HEK293T (cell line): ENCODE data around the gene SLC37A2.
"Not testable (repeated sequence)": the region's sequence is repeated elsewhere in the genome, so short reads cannot be mapped to it uniquely, and the experiment has no call there.

Experiments
- CTCF ChIA-PET: fragments of 350-600 bp; formaldehyde crosslinking; extraction: SDS; loops from one replicate; lab custom pipeline; 2021; ENCODE audit warnings: antibody characterized with exemption, inconsistent platforms; lab: Yijun Ruan, JAX
- POLR2A ChIA-PET: fragments of 350-600 bp; formaldehyde crosslinking; extraction: SDS; loops from one replicate; lab custom pipeline; 2020; ENCODE audit warnings: antibody characterized with exemption, inconsistent platforms; lab: Yijun Ruan, JAX
- DNase-seq: peaks from one replicate; pipeline ENCODE4 v3.0.0; 2012; ENCODE audit warnings: mixed read lengths; ENCODE audit errors: extremely low spot score
- ARNT ChIP-seq: fragments of 450-650 bp; IDR thresholded peaks from 2 replicates; pipeline ENCODE4 v1.6.1; 2017; ENCODE audit warnings: mild to moderate bottlenecking
- BHLHE40 ChIP-seq: fragments of 450-650 bp; IDR thresholded peaks from 2 replicates; pipeline ENCODE4 v1.6.1; 2016; ENCODE audit warnings: mild to moderate bottlenecking, moderate library complexity, borderline replicate concordance
- CTBP1 ChIP-seq: fragments of 450-650 bp; IDR thresholded peaks from 2 replicates; pipeline ENCODE4 v1.6.1; 2016; ENCODE audit warnings: borderline replicate concordance
- ELF4 ChIP-seq: fragments of 450-650 bp; IDR thresholded peaks from 2 replicates; pipeline ENCODE4 v1.6.1; 2017; ENCODE audit warnings: antibody characterized with exemption
- FOXA1 ChIP-seq: fragments of 450-650 bp; IDR thresholded peaks from 2 replicates; pipeline ENCODE4 v1.6.1; 2016; ENCODE audit warnings: mild to moderate bottlenecking
- FOXK2 ChIP-seq: fragments of 450-650 bp; IDR thresholded peaks from 2 replicates; pipeline ENCODE4 v1.6.1; 2016; ENCODE audit warnings: mild to moderate bottlenecking
- FOXM1 ChIP-seq: fragments of 450-650 bp; IDR thresholded peaks from 2 replicates; pipeline ENCODE4 v1.6.1; 2017; ENCODE audit warnings: mild to moderate bottlenecking, borderline replicate concordance
- HDGF ChIP-seq: fragments of 450-650 bp; IDR thresholded peaks from 2 replicates; pipeline ENCODE4 v1.6.1; 2017; ENCODE audit warnings: antibody characterized with exemption, borderline replicate concordance
- L3MBTL2 ChIP-seq: fragments of 450-650 bp; conservative IDR thresholded peaks from 2 replicates; pipeline ENCODE4 v1.6.1; 2016; ENCODE audit warnings: mild to moderate bottlenecking
- LEF1 ChIP-seq: fragments of 450-650 bp; IDR thresholded peaks from 2 replicates; pipeline ENCODE4 v1.6.1; 2017; ENCODE audit warnings: mild to moderate bottlenecking, borderline replicate concordance
- NFRKB ChIP-seq: fragments of 450-650 bp; IDR thresholded peaks from 2 replicates; pipeline ENCODE4 v1.6.1; 2016; ENCODE audit warnings: mild to moderate bottlenecking, moderate library complexity
- PKNOX1 ChIP-seq: fragments of 450-650 bp; IDR thresholded peaks from 2 replicates; pipeline ENCODE4 v1.6.1; 2016
- SP1 ChIP-seq: fragments of 450-650 bp; IDR thresholded peaks from 2 replicates; pipeline ENCODE4 v1.6.1; 2017
- SUZ12 ChIP-seq: fragments of 450-650 bp; IDR thresholded peaks from 2 replicates; pipeline ENCODE4 v1.6.1; 2016; ENCODE audit warnings: mild to moderate bottlenecking
- TARDBP ChIP-seq: fragments of 450-650 bp; IDR thresholded peaks from 2 replicates; pipeline ENCODE4 v1.6.1; 2016
- ZNF384 ChIP-seq: fragments of 450-650 bp; IDR thresholded peaks from 2 replicates; pipeline ENCODE4 v1.6.1; 2016

The SLC37A2 gene

GRCh38 chr11:125049164-125049792 is 13.8 kb upstream of the SLC37A2 start:
- ChIA-PET POLR2A (no interaction called here), CTCF (no interaction called here)
- DNase-seq, result no peak
- TF ChIP-seq FOXK2 (no peak), CTBP1 (no peak), ZNF384 (no peak), ELF4 (no peak), HDGF (no peak), FOXM1 (no peak), PKNOX1 (no peak), L3MBTL2 (no peak), LEF1 (no peak), SUZ12 (no peak), NFRKB (no peak), FOXA1 (no peak), SP1 (no peak), BHLHE40 (no peak), ARNT (no peak)

GRCh38 chr11:125052047-125052446 is 11.1 kb upstream of the SLC37A2 start:
- CTCF ChIA-PET, result no interaction called here
- DNase-seq, result no peak
- POLR2A ChIA-PET, result no interaction called here
- TF ChIP-seq LEF1, result no peak
- no peak for TF ChIP-seq ELF4
- TF ChIP-seq CTBP1, result no peak
- TF ChIP-seq PKNOX1, result no peak
- TF ChIP-seq FOXA1, result no peak
- TF ChIP-seq SUZ12, result no peak
- no peak for TF ChIP-seq TARDBP
- no peak for TF ChIP-seq L3MBTL2
- no peak for TF ChIP-seq BHLHE40
- TF ChIP-seq SP1, result no peak
- TF ChIP-seq FOXM1, result no peak
- no peak for TF ChIP-seq ARNT
- TF ChIP-seq HDGF, result no peak
- no peak for TF ChIP-seq NFRKB
- TF ChIP-seq ZNF384, result no peak

DNA sequence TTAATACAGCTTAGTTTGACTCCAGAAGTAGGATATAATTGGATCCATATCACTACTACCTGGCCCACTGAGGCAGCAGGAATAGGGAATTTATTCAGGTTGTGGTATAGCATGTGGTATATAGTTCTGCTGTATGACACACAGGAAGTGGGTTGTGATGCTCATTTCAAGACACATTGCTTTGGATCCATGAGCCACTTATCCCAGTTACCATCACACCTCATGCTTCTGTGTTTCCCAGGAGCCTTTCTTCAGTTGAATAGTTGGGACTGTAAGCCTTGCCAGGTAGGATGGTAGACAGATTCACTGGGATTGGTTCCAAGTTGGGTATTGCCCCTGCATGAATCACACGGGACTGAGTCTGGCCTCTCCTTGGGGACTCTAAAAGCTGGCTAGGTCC is 9.9 kb upstream of the SLC37A2 start:
- ChIA-PET POLR2A (no interaction called here), CTCF (no interaction called here)
- TF ChIP-seq FOXK2 (no peak), SP1 (no peak), CTBP1 (no peak)
- DNase-seq, result no peak

DNA sequence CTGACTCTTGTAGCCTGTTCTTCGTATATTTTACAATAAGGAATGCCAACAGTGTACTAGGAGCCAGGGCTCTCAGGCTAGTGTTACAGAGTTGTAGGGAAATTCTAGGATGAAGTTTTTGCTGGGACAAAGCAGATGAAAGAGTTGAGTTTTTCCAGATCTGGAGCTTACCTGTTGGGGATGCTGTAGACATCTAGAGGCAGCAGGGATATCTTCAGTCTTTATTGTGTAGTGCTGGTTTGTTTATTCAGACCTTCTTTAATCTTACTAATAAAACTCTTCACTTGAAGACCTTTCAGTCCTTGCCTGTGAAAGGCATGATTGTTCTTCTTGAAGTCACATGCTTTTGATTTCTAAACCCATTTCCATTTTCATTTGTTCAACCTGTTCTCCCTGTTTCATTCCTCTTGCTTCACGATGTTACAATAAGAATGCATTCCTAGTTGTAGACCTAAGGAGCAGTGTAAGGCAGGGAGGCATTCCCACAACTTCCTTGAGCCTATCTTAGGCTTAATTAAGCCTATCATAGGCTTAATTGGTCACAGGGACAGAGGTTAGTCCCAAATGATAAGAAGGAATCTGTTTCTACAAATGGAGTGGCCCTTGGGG is 7.9 kb upstream of the SLC37A2 start:
- CTCF ChIA-PET, result interaction anchor here (0.6 kb wide), 1 partner anchor 796 kb away, joined by 4 read pairs; no protein-coding TSS in a partner anchor
- no peak for DNase-seq
- TF ChIP-seq LEF1 (no peak), NFRKB (no peak), CTBP1 (no peak)
- POLR2A ChIA-PET, result no interaction called here

GRCh38 chr11:125056111-125056510 is 7.0 kb upstream of the SLC37A2 start:
- POLR2A ChIA-PET, CTCF ChIA-PET, DNase-seq: not testable (repeated sequence)

GRCh38 chr11:125056931-125057692 is 6.0 kb upstream of the SLC37A2 start:
- TF ChIP-seq BHLHE40 (no peak), CTBP1 (no peak), ARNT (no peak), ELF4 (no peak), FOXK2 (no peak), L3MBTL2 (no peak), SP1 (no peak), HDGF (no peak), NFRKB (no peak), PKNOX1 (no peak), FOXM1 (no peak), SUZ12 (no peak), ZNF384 (no peak), TARDBP (no peak), LEF1 (no peak), FOXA1 (no peak)
- CTCF ChIA-PET, result no interaction called here
- DNase-seq, result no peak
- POLR2A ChIA-PET, result no interaction called here
